ENCODE results near the gene TNFAIP8L1.
A peak's percentile ranks its signal among the peaks of the same experiment; 100 is the strongest.

TNFAIP8L1 gene

GRCh38 chr19:4613254-4613751, 26.0 kb upstream of the TNFAIP8L1 start:
- no peak for DNase-seq

GRCh38 chr19:4618019-4618418, 21.3 kb upstream of the TNFAIP8L1 start:
- no peak for DNase-seq

- no peak for DNase-seq
Measured at GRCh38 chr19:4619668-4620294, 19.5 kb upstream of the TNFAIP8L1 start.

GRCh38 chr19:4620675-4621074, 18.6 kb upstream of the TNFAIP8L1 start:
- DNase-seq = no peak

- no peak for DNase-seq
Measured at GRCh38 chr19:4622695-4623421, 16.5 kb upstream of the TNFAIP8L1 start.

GRCh38 chr19:4624301-4624700, 15.0 kb upstream of the TNFAIP8L1 start:
- DNase-seq = no peak

- DNase-seq = no peak
Measured at GRCh38 chr19:4624733-4625362, 14.5 kb upstream of the TNFAIP8L1 start.

GRCh38 chr19:4633140-4633967, 6.0 kb upstream of the TNFAIP8L1 start:
- DNase-seq = peak in 5 of 6 experiments; percentile 6 to 41 (median 11)

- DNase-seq = no peak
Measured at GRCh38 chr19:4635754-4636116, 3.6 kb upstream of the TNFAIP8L1 start.

GRCh38 chr19:4636151-4636717, 3.1 kb upstream of the TNFAIP8L1 start:
- peak; percentile 34 to 77 (median 70) for DNase-seq

GRCh38 chr19:4636761-4637160, 2.6 kb upstream of the TNFAIP8L1 start:
- no peak for DNase-seq

- peak in 2 of 6 experiments; percentile 21 to 33 for DNase-seq
Measured at GRCh38 chr19:4638317-4638716, 999 bp upstream of the TNFAIP8L1 start.

GRCh38 chr19:4639531-4640246, 373 bp downstream of the TNFAIP8L1 start:
- DNase-seq = peak in 1 of 6 experiments; percentile 29

- peak in 1 of 6 experiments; percentile 9 for DNase-seq
Measured at GRCh38 chr19:4640247-4641000, 1.1 kb downstream of the TNFAIP8L1 start.

- no peak for DNase-seq
Measured at GRCh38 chr19:4641132-4641531, 1.8 kb downstream of the TNFAIP8L1 start.

- no peak for DNase-seq
Measured at GRCh38 chr19:4642625-4643024, 3.3 kb downstream of the TNFAIP8L1 start.

- DNase-seq = no peak
Measured at GRCh38 chr19:4645718-4646117, 6.4 kb downstream of the TNFAIP8L1 start.

- DNase-seq = no peak
Measured at GRCh38 chr19:4647676-4648644, 8.6 kb downstream of the TNFAIP8L1 start.

GRCh38 chr19:4649392-4650047, 10.2 kb downstream of the TNFAIP8L1 start:
- DNase-seq = no peak

All from stimulated activated naive CD4-positive, alpha-beta T cell (primary cell).